ENCODE data around the gene MFRP. TPM values are rescaled to one million over a fixed set of nuclear protein-coding genes. Genes with fewer than 3 reads are reported as not detected.

The MFRP gene
- total RNA-seq = not detected in 2 replicates

DNA sequence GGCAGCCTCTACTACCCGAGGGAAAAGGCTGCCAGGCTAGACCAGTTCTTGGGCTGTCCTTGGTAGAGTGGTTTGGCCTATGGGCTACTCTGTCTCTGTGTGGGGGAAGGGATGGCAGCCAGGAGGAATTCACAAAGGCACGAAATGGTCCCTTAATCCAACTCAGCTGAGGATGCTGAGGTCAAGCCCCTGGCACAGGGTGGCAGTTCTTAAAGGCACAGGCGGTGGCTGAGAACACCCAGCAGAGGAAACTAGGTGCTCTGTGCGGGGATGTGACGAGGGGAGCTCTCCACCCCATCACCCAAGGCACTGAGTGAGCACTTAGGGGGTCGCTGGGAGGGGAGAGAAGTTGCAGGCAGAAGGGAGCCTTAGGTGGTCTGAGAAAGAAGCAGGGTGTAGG, at the start of gene MFRP:
Gene MFRP, minus strand, starts transcription at position 101 of the 400 bp plus-strand sequence. CDS start 192 bp downstream, outside the sequence.

DNA sequence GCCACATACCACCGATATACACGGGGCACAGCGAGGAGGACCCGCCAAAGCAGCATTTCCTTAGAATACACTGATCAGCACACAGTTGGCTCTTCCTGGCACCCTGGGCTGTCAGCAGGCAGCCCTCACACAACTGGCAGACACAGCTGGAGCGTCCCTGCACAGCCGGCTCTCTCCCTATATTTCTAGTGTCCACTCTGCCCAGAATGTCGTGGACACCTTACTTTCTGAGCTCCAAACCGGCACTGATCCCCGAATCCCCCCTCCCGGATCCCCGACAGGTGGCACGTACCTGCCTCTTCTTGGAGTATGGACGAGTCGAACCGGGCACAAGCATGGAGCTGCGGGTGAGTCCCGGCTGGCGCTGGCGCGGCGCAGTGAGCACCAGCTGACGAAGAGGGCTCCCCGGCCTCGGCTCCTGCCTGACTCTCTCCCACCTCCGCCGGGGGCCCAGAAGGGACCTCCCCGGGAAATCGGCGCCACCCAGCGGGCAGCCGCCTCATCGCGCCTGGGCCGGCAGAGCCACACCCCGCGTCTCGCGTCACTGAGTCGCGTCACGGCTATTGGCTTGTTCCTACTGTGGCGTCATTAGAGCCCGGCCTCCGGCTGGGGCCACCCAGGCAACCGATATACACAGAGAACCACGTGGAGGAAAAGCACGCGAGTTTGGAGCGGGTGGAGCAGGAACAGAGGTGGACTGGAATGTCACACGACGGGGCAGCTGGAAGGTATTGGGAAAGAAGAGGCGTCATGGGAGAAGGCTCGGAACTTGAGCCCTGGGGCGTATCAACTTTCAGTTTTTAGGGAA, 34.9 kb upstream of the MFRP start, which contains the start of gene USP2:
Gene USP2, minus strand, starts transcription at position 510 of the 808 bp plus-strand sequence. CDS start 8,210 bp downstream, outside the sequence.

DNA sequence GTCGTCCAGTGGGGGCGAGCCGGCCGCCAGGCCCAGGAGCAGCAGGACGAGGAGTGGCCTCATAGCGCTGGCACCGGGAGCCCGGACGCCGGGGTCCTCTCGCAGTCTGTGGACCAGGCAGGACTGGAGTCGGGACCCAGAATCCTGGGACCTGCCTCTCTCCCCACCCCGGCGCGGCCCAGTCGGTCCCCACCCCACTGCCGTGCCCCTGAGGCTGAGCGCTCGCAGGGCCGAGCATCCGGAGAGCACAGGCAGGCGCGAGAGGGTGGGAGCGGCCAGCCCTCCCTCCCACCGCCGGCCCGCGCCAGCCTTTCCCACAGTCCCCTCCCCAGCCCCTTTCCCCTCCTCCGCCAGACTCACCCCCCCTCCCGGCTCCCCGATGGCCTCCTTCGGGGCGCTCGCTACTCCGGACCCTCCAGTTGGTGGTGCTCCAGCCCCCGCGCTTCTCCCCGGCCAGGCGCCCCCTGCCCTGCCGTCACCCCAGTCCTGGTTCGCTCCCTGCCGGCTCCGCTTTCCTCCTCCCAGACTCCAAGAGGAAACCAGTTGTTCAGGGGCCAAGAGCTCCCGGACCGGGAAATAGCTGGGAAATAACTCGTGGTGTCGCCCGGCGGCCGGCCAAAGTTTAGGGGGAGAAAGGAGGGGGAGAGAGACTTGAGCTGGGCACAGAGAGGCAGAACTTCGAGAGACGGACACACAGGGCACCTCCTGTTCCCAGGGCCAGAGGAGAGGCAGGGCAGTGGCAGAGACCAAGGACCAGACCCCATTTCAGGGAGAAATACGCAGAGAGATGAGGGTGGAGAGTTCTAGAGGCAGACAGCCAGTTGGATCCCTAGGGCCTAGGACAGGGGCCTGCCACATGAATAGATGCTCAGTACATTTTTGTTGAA, 5.9 kb downstream of the MFRP start, which contains the start of gene C1QTNF5:
Gene C1QTNF5, minus strand, starts transcription at position 549 of the 887 bp plus-strand sequence. Its CDS starts 486 bp downstream, at position 63.

DNA sequence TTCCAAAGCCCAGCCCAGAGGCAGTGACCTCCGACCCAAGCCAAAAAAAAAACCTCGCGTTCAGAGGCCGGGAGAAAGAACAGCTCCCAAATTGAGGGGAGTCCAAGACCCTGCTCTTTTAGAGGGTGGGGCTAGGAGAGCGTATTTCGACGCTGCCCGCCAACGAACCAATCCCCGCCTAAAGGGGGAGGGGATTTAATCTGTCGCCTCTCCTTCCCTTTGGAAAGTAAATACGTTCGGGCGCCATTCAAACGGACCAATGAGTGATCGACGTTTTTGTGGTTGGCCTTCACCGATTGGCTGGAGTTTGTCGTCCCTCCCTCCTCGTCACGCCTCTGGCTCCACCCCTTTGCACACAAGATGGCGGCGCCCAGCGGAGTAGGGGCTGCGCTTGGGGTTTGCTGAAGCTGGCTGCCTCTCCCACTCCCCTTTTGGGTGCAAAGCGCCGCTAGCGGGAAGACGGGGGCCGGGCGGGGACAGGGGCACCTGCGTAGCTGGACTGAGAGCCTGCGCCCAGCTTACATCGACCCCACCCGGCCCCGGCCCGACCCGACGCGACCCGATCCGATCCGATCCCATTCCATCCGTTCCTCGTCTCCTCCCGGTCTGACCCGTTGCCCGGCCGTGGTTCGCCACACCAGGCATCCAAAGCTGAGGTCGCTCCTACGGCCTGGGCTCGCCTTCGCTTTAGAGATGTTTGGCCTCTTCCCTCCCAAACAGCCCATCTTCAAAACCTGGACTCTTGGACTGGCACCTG, 12.2 kb downstream of the MFRP start, which contains the start of gene RNF26:
Gene RNF26, plus strand, starts transcription at position 354 of the 757 bp plus-strand sequence. CDS start 596 bp downstream, outside the sequence.

DNA sequence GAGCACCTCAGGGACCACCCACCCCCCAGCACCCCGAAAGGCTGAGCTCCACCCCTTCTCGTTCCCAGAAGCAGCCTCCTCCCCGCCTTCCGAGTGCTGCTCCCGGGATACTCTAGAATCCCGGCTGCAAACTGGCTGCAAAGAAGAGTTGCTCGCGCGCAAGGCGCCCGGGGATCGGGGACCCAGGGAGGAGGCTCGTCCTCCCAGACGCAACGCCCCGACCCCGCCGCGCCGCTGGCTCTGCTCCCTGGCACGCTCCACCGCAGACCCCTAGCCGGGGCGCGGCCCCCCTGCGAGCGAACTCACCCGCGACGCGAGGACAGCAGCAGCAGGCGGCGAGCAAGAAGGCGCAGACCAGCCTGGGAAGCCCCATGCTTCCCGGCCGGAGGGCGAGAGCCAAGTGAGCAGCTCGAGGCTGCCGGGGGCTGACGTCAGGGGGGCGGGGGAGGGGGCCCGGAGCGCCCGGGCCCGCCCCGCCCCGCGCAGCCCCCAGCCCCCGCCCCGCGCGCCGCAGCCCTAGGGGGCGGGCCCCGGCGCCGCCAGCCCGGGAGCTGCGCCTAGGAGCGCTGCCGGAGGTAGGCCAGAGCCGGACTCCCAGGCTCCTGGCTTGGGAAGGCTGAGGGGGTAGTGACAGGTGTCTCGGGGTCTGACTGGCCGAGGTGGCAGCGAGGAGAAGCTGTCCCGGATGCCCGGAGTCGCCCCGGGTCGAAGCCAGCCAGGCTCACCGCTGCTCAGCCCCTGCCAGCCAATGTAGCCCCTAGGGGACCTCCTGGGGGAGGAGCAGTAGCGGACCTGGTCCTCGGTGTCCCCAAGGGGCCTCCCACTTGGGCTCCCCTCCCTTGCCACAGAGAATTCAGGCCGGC, 29.5 kb downstream of the MFRP start, which contains the start of gene MCAM:
Gene MCAM, minus strand, starts transcription at position 402 of the 863 bp plus-strand sequence. Its CDS starts 29 bp downstream, at position 373.

Other genes with a start within 250 kb of the MFRP start
- gene DPAGT1, start 244.9 kb downstream of the MFRP start, total RNA-seq = 31.8 and 41.1 TPM in 2 replicates
- 5.8 and 8.6 TPM in 2 replicates for gene C2CD2L, start 239.4 kb downstream of the MFRP start, total RNA-seq
- 10.9 and 32.2 TPM in 2 replicates for gene HINFP, start 225.1 kb downstream of the MFRP start, total RNA-seq
- gene ABCG4, start 197.7 kb downstream of the MFRP start, total RNA-seq = 0.49 and 1.1 TPM in 2 replicates
- gene NLRX1, start 178.0 kb downstream of the MFRP start, total RNA-seq = 19.1 and 25.4 TPM in 2 replicates
- 0.25 TPM in 1 of 2 replicates, not detected in the other for gene NHERF4, start 161.2 kb downstream of the MFRP start, total RNA-seq
- 11.9 and 14.0 TPM in 2 replicates for gene CBL, start 140.4 kb downstream of the MFRP start, total RNA-seq
- gene MCAM, start 29.6 kb downstream of the MFRP start, total RNA-seq = 304 and 613 TPM in 2 replicates
- gene RNF26, start 12.2 kb downstream of the MFRP start, total RNA-seq = 21.7 and 39.4 TPM in 2 replicates
- gene C1QTNF5, start 5.8 kb downstream of the MFRP start, total RNA-seq = 1.6 and 8.5 TPM in 2 replicates
- gene USP2, start 35.0 kb upstream of the MFRP start, total RNA-seq = 1.1 and 11.3 TPM in 2 replicates
- gene THY1, start 76.5 kb upstream of the MFRP start, total RNA-seq = 144 and 380 TPM in 2 replicates

Measured in mesangial cell (primary cell).